ENCODE measurements around the gene CHI3L2. TPM values are rescaled to one million over a fixed set of nuclear protein-coding genes. Genes with fewer than 3 reads are reported as not detected.
A peak's percentile ranks its signal among the peaks of the same experiment; 100 is the strongest.

CHI3L2 gene
- total RNA-seq, 1 experiment from 2014 or later, result 5.5 TPM

DNA sequence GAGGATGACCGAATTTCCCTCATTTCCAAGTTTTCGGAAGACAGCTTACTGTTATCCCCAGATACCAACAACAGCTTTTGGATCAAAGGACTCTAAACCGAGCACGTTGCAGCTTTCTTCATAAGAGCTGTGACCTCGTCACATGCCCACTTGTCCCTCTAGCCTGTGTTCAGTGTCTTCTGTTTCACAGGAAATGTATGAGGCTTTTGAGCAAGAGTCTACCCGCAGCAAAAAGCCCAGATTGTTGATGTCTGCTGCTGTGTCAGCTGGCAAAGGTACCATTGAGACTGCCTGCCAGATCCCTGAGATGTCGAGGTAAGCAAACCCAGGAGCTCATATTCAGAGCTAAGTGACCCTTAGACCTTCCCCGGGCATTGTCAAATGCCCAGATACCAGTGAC is 24.1 kb downstream of the CHI3L2 start:
- DNase-seq (ENCODE audit: low read depth), result no peak

- no peak for DNase-seq (ENCODE audit: low read depth)
These were observed 25.3 kb downstream of the CHI3L2 start for GRCh38 chr1:111252786-111253185.

DNA sequence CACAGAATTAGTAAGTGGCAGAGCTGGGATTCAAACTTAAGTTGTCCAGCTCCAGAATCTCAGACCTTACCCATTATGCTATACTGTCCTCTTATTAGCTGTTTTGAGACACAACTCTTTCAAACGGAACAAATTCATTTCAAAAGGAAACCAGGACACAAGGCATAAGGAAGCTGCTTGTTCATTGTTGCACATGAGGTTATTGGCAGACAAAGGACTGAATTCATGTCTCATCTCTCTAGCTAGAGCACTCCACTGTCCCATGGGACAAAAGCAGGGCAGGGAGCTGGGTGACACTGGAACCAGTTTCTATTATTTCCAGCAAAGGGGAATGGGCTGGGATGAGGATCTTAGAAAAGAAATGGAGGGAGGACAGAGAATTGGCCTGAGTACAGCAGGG is 26.4 kb downstream of the CHI3L2 start:
- peak; percentile 19 for DNase-seq (ENCODE audit: low read depth)

DNA sequence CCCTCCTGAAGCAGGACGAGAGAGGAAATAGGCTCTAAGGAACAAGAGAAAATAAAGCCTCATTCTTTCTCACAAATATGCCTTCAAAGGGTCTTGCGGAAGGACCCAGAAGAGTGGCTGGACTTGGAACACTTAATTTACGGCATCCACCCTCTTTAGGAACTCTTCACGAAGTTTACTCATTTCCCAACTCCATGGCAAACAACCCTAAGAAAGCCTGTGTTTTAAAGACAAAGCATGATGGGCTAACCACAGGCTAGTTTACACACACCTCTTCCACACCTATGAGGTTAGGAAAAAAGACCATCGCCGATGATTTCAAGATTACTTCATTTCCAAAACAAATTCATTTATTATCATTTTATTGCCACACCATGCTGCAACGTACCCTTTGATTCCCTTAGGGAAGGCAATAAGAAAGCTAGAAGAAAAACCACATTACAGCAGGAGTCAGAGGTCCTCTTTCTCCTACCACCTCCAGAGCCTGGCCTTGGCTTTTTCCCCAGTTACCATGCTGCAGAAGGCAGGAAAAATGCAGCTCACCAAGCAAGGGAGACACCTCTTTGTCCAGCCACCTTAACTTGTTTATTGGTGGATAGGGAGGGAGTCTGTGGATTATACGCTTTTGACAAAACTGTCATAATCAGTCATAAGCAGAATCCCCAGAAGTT is 29.6 kb downstream of the CHI3L2 start:
- DNase-seq (ENCODE audit: low read depth), result no peak

GRCh38 chr1:111267801-111268508 is 40.4 kb downstream of the CHI3L2 start:
- DNase-seq (ENCODE audit: low read depth), result no peak

DNA sequence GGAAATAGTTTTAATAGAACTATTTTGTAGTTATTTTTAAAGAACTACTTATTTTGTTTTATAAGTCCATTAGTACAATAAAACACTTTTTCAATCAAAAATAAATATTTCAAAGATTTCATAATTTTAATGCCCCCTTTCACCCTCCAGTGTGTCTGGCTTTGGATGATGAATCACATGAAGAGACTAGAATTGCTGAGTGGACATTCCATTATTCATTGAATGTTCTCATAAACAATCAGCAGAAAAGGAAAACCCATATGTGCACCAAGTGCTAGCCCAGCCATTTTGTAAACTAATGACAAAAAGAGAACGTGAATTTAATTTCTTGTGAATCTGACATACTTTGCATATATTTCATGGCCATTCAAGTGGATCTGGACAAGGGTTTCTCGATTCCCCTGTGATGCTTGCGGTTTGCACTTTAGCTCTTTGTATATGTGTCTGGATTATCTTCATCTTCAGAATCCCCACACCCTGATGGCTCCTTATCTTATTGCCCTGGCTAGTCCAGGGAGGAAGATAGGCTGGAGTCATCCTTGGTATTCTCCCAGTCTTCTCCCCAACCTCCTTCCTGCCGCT is 42.4 kb downstream of the CHI3L2 start:
- DNase-seq (ENCODE audit: low read depth), result no peak

DNA sequence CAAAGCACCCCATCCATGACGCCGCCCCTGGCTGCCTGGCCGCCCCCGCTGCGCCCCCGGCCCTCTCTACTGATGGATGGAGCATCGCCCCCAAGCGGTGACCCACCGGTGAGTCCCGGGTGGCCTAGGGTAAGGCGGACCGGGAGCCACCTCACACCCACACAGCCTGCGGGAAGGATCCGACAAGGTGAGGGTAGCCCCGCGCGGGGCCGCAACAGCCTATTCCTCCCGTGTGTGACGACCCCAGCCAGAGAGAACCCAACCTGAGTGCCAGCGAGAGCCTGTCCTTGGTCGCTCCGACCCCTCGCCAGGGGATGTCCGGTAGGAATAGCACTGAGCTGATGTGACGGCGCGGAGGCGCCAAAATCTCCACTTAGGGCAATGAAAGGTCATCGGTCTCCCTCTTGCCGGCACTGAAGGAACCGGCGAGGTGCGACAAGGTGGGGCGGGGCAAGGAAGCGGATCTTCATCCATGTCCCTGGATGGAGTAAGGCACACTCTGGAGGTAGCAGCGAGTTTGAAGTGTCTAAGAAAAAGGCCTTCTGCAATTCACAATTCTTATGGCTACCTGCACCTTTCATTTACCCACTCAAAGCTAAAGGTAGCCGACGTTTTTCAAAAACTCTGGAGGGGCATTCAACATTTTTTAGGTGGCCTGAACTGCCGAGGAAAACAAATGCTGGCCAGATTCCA is 43.4 kb downstream of the CHI3L2 start:
- no peak for DNase-seq (ENCODE audit: low read depth)

GRCh38 chr1:111271464-111271801 is 43.9 kb downstream of the CHI3L2 start:
- no peak for DNase-seq (ENCODE audit: low read depth)

DNA sequence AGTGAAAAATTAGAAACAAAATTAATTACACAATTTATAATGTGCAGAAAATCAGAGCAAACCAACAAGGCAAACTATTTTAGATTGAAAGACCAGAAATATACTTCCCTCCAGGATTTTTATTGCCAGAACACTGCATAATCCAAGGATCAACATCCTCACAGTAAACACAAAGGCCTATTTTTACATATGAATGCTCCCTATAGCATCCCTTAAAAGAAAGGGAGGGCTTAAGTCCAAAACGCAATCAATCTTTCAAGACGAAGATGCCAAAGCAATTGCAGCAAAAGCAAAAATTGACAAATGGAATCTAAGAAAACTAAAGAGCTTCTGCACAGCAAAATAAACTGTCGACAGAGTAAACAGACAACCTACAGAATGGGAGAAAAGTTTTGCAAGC is 44.6 kb downstream of the CHI3L2 start:
- no peak for DNase-seq (ENCODE audit: low read depth)

- peak; percentile 81 for DNase-seq (ENCODE audit: low read depth)
These were observed 47.1 kb downstream of the CHI3L2 start for GRCh38 chr1:111274653-111275052.

DNA sequence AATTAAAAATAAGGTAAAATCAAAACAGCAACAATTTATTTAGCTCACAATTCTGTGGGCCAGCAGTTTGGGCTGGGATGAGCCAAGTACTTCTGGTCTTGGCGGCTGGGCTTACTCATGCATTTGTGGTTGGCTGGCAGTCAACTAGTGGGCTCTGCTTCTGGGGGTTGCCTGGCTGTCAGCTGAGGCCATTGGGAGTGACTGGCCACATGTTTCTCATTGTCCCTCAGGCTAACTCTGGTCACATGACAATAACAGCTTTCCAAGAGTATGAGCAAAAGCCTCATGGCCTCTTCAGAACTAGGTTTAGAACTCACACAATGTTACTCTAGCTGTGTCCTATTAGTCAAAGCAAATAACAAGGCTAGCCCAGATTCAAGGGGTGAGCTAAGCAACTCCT is 47.6 kb downstream of the CHI3L2 start:
- peak; percentile 98 for DNase-seq (ENCODE audit: low read depth)

- DNase-seq (ENCODE audit: low read depth), result no peak
These were observed 48.4 kb downstream of the CHI3L2 start for GRCh38 chr1:111275780-111276433.

- no peak for DNase-seq (ENCODE audit: low read depth)
These were observed 51.6 kb downstream of the CHI3L2 start for GRCh38 chr1:111279144-111279543.

DNA sequence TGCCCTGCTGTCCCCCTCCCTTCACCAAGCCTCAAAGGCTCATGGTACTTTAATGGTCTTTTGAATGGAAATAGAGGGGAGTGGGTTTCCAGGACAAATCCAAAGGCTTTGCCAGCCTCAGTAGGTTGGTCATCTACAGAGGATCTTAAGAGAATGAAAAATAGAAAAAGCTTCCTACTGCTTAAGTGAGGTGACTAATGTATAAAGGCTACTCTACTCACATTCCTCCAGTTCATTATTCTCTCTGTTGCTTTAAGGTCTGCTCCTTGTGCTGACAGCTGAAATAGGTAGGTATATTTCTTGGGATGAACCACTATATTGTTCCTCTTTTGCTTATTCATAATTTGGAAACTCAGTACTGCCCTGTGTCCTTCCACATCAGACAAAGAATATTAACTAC is 52.8 kb downstream of the CHI3L2 start:
- DNase-seq (ENCODE audit: low read depth), result no peak

- peak; percentile 5 for DNase-seq (ENCODE audit: low read depth)
These were observed 53.9 kb downstream of the CHI3L2 start for GRCh38 chr1:111281411-111281810.

DNA sequence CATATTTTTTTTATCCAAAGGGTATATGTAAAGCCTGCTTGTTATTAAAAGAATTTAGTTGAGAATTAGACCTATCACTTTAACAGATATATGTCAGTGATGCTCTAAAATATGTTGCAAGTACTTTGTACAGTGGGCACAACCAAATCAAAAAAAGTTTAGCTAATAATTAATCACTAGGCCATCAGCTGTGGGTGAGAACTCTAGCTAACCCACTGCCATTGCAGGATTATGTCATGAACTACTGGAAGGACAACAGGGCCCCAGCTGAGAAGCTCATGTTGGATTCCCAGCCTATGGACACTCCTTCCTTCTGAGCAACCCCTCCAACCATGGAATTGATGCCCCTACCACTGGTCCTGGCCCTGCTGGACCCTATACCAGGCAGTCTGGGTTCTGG is 56.3 kb downstream of the CHI3L2 start:
- DNase-seq (ENCODE audit: low read depth), result no peak

DNA sequence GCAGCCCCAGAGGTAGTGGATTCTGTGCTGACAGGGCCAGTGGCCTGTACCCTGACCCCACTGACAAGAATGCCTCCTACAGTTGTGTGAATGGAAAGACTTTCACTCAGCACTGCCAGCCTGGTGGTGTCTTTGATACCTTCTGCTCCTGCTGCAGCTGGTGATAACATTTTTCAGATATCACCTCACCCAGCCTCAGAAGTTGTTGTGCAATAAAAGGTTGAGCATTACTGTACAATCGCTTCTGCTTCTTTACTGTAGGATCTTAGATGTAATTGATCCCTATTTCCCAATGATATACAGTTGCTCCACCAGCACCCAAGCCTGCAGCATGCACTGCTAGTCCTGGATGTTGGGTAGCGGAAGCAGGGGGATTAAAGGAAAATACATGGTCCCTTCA is 58.4 kb downstream of the CHI3L2 start:
- no peak for DNase-seq (ENCODE audit: low read depth)

GRCh38 chr1:111286912-111287311 is 59.4 kb downstream of the CHI3L2 start:
- no peak for DNase-seq (ENCODE audit: low read depth)

GRCh38 chr1:111289371-111289770 is 61.9 kb downstream of the CHI3L2 start:
- no peak for DNase-seq (ENCODE audit: low read depth)

GRCh38 chr1:111290104-111290503 is 62.6 kb downstream of the CHI3L2 start:
- DNase-seq (ENCODE audit: low read depth), result no peak

DNA sequence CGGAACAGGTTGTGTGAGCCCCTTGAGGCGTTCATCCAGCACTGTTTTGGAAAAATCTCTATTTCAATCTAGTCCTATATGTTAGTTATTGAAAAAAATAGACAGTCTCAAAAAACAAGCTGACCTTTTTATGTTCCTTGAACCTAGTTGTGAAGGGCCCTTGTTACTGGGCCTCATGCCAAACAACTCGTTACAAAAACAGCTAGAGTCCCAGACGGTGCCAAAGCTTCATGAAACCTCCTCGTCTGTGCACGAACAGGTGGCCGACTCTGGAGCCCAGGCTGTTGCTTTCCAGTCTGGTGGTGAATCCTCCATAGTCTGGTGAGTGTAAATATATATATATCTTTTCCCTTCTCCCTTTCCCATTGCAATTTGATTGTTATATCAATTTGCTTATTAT is 63.1 kb downstream of the CHI3L2 start, which contains the start of gene CHIA:
Gene CHIA, plus strand, starts transcription at position 222 of the 400 bp plus-strand sequence. CDS start 19,617 bp downstream, outside the sequence.
- DNase-seq (ENCODE audit: low read depth), result peak; percentile 18

All from RPMI7951 (cell line).